Globus pallidus (tissue), 1 donor: ENCODE measurements around the gene PARL.

Experiments
- DNase-seq: peaks from one replicate; pipeline ENCODE4 v3.0.0-alpha.2; 2015; ENCODE audit warnings: low spot score

Gene PARL

GRCh38 chr3:183884427-183885296 lies at the start of gene PARL:
Gene PARL (minus strand): TSS chr3:183884880. CDS start chr3:183884846, 34 bp downstream.
- DNase-seq = peak; percentile 93

DNA sequence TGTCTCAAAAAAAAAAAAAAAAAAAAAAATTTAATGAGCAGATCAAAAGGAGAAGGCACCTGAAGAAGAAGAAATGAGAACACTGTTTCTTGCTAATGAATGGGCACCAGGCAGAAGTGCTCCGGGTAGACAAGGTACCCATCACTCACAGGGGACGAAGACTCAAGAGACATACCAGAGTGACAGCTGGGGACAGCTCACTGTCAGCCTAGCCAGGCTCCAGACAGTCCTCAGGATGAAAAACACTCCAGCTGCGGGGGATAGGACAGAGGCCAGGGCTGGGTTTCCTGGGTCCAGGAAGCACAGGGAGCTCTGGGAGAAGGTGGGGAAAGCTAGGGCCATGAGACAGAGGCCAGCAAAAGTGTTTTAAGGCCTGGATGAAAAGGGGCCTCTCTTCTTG lies 48.5 kb upstream of the PARL start:
- DNase-seq = no peak

- DNase-seq = no peak
Measured at GRCh38 chr3:183931881-183932280, 47.2 kb upstream of the PARL start.

DNA sequence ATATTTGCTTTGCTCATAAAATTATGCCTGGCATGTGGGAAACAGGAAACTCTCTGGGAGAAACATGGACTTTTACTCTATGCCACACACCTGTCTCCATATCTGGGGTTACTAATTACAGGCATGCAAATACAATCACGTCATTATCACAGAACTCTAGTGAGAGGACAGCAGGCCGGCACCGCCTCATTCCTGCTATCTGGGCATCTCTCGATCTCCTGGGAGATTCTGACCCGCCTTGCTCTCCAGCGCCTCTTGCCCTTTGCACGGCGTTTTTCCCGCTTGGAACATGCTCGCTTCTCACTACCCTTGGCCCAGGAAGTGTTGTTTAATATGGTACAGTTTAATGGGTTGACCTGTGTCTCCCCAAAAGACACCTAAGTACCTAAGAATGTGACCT lies 45.4 kb upstream of the PARL start:
- no peak for DNase-seq

DNA sequence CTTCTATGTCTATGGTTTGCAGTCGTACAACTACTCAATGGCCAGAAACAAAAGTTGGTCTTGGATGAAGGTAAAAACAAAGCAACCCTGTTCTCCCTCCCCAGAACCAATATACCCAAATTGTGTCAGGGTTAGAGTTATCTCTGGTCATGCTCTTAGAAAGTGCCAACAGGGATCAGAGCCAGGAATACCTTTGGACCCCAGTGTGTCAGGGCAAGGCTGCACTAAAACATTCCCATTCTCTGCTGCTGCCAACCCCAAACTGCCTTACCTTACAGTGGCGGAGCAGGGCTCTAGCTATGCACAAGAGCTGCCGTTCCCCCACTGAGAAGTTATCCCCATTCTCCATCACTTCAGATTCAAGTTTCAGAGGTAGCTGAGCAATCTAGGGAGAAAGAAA lies 42.4 kb upstream of the PARL start:
- DNase-seq = no peak

- DNase-seq = no peak
Measured at GRCh38 chr3:183924956-183925355, 40.3 kb upstream of the PARL start.

DNA sequence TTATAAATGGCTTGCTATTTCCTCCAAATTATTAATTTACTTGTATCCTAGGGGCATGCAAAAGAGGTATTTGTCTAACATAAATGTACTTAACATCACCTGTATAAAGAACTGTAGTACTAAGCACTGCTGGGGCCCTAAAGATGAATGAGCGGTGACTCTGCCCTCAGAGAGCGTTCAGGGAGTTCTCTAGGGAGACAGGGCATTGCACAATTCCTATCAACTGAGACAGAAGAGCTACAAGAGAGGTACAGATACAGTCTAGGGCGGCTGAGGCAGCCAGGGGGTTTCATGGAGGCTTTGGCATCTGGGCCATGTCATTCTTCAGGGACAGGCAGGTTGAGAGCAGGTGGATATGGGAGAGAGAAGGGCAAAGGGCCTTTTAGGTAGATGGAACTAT lies 39.9 kb upstream of the PARL start:
- no peak for DNase-seq

- no peak for DNase-seq
Measured at GRCh38 chr3:183922421-183922820, 37.7 kb upstream of the PARL start.

DNA sequence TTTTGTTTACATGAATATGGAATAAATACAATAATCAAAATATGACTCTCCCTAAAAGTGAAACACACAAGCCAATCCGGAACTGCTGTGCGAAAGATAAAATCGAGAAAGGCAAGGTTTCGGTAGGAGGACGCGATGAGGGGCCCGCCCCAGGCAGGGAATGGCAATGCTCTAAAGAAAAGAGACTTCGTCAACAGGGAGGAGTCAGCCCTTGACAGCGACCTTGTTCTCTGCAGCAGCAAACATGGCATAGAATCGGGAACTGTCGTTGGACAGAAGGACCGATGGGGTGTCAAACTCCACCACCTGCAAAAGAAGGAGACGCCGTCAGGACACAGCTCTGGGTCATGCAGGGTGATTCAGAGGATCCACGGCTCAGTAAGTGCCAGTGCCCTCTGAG lies 36.4 kb upstream of the PARL start:
- no peak for DNase-seq

DNA sequence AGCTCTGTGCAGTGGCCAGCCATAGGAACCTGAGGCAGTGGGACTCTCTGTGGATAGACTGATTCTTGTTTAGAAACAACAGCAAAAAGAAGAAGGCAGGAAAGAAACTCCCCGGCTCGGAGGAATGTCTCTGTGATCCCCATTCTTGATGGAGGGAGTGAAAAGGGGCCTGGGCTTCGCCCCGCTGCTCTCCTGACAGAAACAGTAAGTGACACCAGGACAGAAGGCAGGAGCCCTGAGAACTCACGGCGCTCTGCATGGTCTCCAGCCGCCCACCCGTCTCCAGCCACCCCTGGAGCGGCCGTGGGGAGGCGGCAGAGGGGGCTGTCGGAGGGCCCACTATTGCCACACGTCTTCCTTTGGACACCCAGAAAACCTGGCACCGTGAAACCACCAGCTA lies 35.7 kb upstream of the PARL start:
- DNase-seq = no peak

- no peak for DNase-seq
Measured at GRCh38 chr3:183918178-183918577, 33.5 kb upstream of the PARL start.

- DNase-seq = no peak
Measured at GRCh38 chr3:183917776-183918175, 33.1 kb upstream of the PARL start.

DNA sequence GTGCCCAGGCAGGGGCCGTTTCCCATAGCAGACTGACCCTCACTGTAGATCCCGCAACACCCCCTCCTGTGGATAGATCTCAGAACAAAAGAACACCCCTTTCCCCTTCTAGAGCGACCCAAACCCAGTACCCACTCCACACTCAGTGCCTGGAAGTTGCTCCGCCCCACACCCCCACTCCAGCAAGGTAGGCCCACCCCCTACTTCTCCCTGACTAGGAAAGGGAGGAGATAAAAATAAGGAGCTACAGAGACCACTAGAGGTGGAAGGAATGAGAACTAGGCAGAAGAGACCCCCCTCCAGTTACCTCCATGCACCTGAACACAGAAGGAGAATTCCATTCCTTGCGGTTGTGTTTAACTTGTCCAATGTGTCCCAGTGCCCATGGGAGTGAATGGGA lies 30.2 kb upstream of the PARL start:
- no peak for DNase-seq

GRCh38 chr3:183913580-183913920 lies 28.9 kb upstream of the PARL start:
- DNase-seq = no peak

- DNase-seq = no peak
Measured at GRCh38 chr3:183912895-183913579, 28.4 kb upstream of the PARL start.

DNA sequence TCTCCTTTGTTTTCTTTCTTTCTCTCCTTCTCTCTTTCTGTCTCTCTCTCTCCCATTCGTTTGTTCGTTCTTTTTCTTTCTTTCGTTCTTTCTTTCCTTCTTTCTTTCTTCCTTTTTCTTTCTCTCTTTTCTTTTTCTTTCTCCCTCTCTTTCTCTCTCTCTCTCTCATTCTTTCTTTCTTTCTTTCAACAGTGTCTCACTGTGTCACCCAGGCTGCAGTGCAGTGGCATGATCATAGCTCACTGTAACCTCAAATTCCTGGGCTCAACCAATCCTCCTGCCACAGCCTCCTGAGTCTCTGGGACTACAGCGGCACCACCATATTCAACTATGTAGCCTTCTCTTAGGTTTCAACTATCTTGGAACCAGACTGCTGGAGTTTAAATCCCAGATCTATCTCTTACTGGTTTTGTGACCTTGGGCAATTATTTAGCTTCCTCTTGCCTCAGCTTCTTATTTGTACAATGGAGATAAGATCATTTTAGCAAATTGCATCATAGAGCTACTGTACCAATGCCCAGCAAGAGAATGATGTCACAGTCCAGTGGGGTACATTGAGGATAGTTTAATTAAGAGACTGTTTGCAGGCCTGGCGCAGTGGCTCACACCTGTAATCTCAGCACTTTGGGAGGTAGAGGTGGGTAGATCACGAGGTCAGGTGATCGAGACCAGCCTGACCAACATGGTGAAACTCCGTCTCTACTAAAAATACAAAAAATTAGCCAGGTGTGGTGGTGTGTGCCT lies 27.3 kb upstream of the PARL start:
- DNase-seq = no peak

DNA sequence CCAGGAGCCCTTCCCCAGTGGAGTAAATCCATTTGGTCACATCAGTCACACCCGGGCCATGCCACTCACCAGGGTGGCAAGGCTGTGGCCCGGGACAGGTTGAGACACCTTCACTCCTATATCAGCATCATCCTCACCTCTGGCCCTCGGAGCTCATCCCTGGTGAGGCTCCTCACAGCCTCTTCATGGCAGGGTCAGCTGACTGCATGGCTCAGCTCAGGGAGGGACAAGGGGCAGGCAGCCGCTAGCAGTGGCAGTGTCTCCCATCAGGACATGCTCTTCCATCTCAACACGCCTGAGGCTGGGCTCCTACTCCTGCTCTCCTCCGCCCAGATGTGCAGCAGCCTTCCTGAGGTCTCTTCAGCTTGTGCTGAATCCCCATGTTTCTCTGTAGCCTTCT lies 26.4 kb upstream of the PARL start:
- no peak for DNase-seq

DNA sequence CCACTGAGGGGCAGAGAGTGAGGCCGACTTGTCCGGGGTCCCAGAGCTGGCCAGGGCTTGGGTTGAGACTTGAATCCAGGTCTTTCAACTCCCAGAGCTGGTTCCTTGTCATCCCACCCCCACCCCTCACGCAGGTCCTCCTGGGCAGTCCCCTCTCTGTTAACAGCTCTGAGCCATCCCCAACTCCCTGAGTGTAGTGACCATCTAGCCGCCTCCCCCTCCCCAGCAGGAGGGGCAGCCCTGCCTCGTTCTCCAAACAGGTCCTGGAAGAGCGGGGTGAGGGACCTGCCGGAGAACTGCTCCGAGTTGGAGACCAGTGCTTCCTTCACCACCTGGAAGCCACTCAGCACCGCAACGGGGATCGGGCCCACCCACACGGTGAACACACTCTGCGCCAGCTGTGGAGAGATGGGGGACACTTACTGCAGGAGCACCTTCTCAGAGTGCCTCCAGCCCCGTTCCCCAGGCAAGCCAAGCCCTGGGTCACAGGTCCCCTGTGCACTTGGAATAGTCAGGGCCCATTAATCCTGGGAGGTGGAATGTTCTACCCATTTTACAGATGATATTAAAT lies 24.4 kb upstream of the PARL start:
- no peak for DNase-seq

DNA sequence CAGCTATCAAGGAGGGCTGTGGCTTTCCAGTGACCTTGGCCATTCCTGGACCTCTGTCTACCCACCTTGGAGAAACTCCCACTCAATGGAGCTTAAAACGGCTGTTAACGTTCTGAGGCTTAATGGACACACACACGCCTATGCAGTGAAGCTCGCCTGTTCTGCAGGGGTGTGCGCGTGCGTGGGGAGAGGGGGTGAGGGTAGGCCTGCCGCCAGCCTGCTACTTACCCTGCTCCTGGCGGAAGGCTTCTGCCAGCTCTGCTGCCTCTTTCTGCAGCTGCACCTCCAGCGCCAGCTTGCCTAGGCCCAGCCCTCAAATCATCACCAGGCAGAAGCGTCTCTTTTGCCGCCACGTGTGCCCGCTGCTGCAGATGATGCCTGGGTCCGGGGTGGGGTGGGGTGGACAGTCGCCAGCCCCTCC lies 23.2 kb upstream of the PARL start:
- no peak for DNase-seq

DNA sequence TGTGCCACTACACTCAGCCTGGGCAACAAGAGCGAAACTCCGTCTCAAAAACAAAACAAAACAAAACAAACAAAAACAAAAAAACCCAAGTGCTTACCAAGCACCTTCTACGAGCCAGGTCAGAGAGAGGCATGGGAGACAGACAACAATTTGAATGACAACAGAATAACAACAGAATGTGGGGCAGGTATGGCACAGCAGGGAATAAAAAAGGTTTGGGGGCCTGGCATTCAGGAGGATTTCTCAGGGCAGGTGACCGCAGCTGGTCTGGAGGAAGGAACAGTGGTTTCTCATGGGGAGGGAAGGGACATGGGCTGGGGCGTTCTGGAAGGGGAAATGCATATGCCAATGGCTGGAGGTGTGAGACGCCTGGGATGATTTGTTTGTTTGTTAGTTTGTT lies 22.5 kb upstream of the PARL start:
- DNase-seq = no peak

- no peak for DNase-seq
Measured at GRCh38 chr3:183906234-183906921, 21.7 kb upstream of the PARL start.
